RWPE1 (cell line): ENCODE results near the gene SMARCC1.

Experiments
- CTCF ChIA-PET: fragments of 350-600 bp; sonication (Branson Sonifier 250); formaldehyde crosslinking; extraction: SDS; loops from one replicate; lab custom pipeline; 2021; lab: Yijun Ruan, JAX
- POLR2A ChIA-PET: fragments of 400-600 bp; formaldehyde crosslinking; extraction: SDS; loops from one replicate; lab custom pipeline; 2020; ENCODE audit warnings: antibody characterized with exemption; ENCODE audit not compliant: low non-redundant PET; lab: Yijun Ruan, JAX
- DNase-seq: peaks from one replicate; pipeline ENCODE4 v3.0.0; 2012; ENCODE audit warnings: low spot score
- H3K27ac ChIP-seq: fragments of 450-650 bp; 2 replicates; pipeline ENCODE4 v1.5.1; 2017
- TF ChIP-seq, protein P1 (sequence below): fragments of 450-650 bp; conservative IDR thresholded peaks from 2 replicates; pipeline ENCODE4 v1.5.1; 2017; ENCODE audit warnings: low read depth, mild to moderate bottlenecking

Gene SMARCC1

DNA sequence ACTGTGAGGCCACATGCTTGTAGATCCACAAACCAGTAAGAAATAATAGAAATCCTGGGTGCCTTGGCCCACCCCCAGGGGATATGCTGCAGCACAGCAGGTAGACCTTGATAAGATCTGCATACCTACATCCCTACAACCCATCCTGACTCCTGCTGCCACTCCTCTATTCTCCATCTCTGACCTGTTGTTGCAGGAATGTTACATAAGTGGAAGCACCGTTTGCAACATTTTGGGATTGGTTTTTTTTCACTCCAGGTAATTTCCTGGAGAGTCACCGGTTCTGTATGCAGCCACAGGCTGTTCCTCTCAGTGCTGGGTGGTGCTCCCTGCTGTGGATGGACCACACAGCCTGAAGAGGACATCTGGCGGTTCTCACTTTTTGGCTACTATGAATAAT lies 186.9 kb downstream of the SMARCC1 start:
- H3K27ac ChIP-seq, result no peak overlapping the region
- CTCF ChIA-PET, result no interaction called here
- no peak for DNase-seq
- POLR2A ChIA-PET, result no interaction called here
- TF ChIP-seq, protein P1, sequence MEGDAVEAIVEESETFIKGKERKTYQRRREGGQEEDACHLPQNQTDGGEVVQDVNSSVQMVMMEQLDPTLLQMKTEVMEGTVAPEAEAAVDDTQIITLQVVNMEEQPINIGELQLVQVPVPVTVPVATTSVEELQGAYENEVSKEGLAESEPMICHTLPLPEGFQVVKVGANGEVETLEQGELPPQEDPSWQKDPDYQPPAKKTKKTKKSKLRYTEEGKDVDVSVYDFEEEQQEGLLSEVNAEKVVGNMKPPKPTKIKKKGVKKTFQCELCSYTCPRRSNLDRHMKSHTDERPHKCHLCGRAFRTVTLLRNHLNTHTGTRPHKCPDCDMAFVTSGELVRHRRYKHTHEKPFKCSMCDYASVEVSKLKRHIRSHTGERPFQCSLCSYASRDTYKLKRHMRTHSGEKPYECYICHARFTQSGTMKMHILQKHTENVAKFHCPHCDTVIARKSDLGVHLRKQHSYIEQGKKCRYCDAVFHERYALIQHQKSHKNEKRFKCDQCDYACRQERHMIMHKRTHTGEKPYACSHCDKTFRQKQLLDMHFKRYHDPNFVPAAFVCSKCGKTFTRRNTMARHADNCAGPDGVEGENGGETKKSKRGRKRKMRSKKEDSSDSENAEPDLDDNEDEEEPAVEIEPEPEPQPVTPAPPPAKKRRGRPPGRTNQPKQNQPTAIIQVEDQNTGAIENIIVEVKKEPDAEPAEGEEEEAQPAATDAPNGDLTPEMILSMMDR, result no peak

DNA sequence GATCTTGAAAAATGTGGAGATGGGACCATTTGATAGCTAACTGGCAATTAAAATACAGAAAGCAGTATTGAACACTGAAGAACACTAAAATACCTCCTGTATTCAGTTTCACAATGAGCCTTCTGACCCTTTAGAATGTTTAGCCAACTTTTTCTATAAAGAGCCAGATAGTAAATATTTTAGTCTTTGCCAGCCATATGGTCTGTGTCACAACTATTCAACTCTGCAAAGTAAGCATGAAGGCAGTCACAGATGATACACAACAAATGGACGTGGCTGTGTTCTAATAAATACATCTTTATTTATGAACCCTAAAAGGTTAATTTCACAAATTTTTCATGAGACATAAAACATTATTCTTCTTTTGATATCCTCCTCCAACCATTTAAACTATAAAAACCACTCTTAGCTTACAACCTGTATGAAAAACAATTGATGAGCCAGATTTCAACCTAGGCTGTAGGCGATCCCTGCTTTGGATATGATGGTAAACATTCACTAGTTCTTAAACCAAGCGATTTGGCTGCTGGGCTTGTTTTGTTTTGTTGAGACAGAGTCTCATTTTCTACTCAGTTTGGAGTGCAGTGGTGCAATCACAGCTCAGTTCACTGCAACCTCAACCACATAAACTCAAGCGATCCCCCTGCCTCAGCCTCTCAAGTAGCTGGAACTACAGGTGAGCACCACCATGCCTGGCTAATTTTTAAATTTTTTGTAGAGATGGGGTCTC lies 189.5 kb downstream of the SMARCC1 start:
- CTCF ChIA-PET, result interaction anchor here (1.1 kb wide), 1 partner anchor 35 kb away, joined by 4 read pairs; no protein-coding TSS in a partner anchor

DNA sequence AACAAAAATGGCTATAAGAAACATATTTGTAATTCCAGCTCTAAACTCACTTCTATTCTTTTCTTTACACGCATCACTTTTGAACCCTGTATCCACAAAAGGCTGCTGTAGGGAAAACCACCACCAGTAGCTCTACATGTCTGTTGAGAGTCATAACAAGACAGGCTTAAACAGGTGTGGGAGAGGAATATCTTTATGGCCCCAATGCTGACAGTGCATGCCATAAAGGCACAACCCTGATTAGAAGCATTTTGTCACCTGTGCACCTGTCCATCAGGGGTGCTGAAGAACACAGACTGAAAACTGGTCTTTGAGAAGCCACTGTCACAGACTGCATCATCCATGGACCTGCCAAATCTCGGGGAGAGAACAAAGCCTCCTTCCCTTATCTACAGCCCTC lies 191.5 kb downstream of the SMARCC1 start:
- POLR2A ChIA-PET, result no interaction called here
- CTCF ChIA-PET, result interaction anchor here (0.7 kb wide), 2 partner anchors 81 to 752 kb away, joined by 3 read pairs; no protein-coding TSS in a partner anchor
- no peak overlapping the region for H3K27ac ChIP-seq
- DNase-seq, result no peak
- TF ChIP-seq, protein P1, result no peak

More for the DNA sequence above, 189.5 kb downstream of the SMARCC1 start:
- POLR2A ChIA-PET, result no interaction called here
- no peak for DNase-seq
- TF ChIP-seq, protein P1, result no peak
- no peak overlapping the region for H3K27ac ChIP-seq

DNA sequence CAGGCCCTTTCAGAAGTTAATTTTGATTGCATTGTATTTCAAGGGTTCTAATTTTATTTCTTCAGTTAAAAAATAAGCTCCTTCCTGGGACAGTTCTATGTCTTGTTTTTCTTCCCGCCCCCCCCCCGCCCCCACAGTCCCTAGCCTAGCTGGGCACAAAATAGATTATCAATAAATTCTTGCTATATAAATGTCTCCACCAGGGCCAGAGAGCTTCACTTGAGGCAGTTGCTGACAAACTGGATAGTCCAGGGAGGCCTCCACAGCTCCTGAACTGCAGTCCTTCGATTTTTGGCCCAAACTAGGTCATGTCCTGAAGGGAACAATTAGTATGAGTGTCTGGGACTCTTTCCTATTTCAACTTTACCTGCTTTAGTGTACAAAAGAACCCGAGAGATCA lies 193.1 kb downstream of the SMARCC1 start:
- POLR2A ChIA-PET, result no interaction called here
- TF ChIP-seq, protein P1, result no peak
- CTCF ChIA-PET, result interaction anchor here (0.6 kb wide), 1 partner anchor 12 kb away, joined by 5 read pairs; no protein-coding TSS in a partner anchor

DNA sequence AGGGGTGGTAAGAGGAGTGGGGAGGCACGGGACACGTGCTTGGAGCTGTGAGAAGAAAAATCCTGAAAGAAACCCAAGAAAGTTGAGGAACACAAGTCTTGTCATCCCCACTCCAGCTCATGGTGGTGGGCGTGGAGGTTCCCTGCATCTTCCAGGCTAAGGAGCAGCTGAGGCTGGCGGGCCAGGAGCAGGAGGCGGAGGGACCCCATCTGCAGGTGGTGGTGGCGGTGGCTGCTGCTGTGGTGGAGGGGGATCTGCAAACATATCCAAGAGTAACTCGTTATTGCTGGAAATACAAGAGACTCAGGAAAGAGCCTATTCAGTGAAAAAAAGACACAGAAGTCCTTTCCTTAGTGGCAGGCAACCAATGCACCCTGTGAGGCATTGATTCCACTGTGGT lies 193.6 kb downstream of the SMARCC1 start:
- POLR2A ChIA-PET, result no interaction called here

More for the DNA sequence above, 193.1 kb downstream of the SMARCC1 start:
- H3K27ac ChIP-seq, result no peak overlapping the region
- no peak for DNase-seq

DNA sequence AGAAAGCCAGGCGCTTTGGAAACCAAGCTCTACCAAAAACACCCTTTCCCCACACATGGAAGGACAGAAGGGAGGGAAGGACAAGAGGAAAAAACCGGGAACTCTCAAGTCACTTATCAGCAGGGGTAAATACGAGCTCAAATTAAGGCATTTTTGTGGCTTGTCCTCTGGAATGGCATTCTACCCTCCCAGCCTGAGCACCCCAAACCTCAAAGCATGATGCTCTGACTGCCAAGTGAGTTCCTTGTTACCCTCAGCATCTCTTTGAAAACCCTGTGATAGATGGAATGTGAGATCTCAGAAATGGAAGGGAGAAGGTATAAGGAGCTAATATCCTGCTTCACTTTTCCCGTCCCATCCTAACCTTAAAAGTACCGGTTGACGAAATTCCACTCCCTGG lies 194.9 kb downstream of the SMARCC1 start:
- ChIA-PET CTCF (interaction anchor here (0.6 kb wide), 1 partner anchor 113 kb away, joined by 3 read pairs; no protein-coding TSS in a partner anchor), POLR2A (no interaction called here)
- H3K27ac ChIP-seq, result no peak overlapping the region
- TF ChIP-seq, protein P1, result no peak
- DNase-seq, result no peak

More for the DNA sequence above, 193.6 kb downstream of the SMARCC1 start:
- no peak overlapping the region for H3K27ac ChIP-seq
- DNase-seq, result no peak
- CTCF ChIA-PET, result no interaction called here
- TF ChIP-seq, protein P1, result no peak
